LoVo (cell line): Measurements from ENCODE around the gene MORF4L1.
"Not testable (repeated sequence)": the region's sequence is repeated elsewhere in the genome, so short reads cannot be mapped to it uniquely, and the experiment has no call there.

Experiments used
- DNase-seq: peaks from one replicate; pipeline ENCODE4 v3.0.0-alpha.2; 2016; ENCODE audit warnings: low spot score

MORF4L1 gene

GRCh38 chr15:78927077-78927790 lies 54.5 kb downstream of the MORF4L1 start:
- no peak for DNase-seq

GRCh38 chr15:78928176-78928575 lies 55.5 kb downstream of the MORF4L1 start:
- not testable (repeated sequence) for DNase-seq

GRCh38 chr15:78928616-78929093 lies 56.0 kb downstream of the MORF4L1 start:
- no peak for DNase-seq

- DNase-seq: no peak
These were observed 57.0 kb downstream of the MORF4L1 start for GRCh38 chr15:78929536-78930264.

GRCh38 chr15:78930577-78931388 lies 58.1 kb downstream of the MORF4L1 start:
- DNase-seq: peak; percentile 67

GRCh38 chr15:78931439-78932257 lies 59.0 kb downstream of the MORF4L1 start:
- no peak for DNase-seq

- DNase-seq: no peak
These were observed 59.6 kb downstream of the MORF4L1 start for GRCh38 chr15:78932258-78932808.

- no peak for DNase-seq
These were observed 60.6 kb downstream of the MORF4L1 start for GRCh38 chr15:78933187-78933822.

GRCh38 chr15:78933823-78934654 lies 61.3 kb downstream of the MORF4L1 start:
- DNase-seq: no peak

- no peak for DNase-seq
These were observed 61.9 kb downstream of the MORF4L1 start for GRCh38 chr15:78934655-78935023.

GRCh38 chr15:78937132-78937739 lies 64.5 kb downstream of the MORF4L1 start:
- no peak for DNase-seq

GRCh38 chr15:78938658-78939488 lies 66.2 kb downstream of the MORF4L1 start:
- DNase-seq: no peak

GRCh38 chr15:78942741-78943140 lies 70.1 kb downstream of the MORF4L1 start:
- DNase-seq: no peak

GRCh38 chr15:78943692-78944091 lies 71.0 kb downstream of the MORF4L1 start:
- DNase-seq: no peak

GRCh38 chr15:78944202-78944625 lies 71.5 kb downstream of the MORF4L1 start:
- no peak for DNase-seq

GRCh38 chr15:78944669-78945407 lies 72.1 kb downstream of the MORF4L1 start, which contains the start of gene CTSH:
TSS of gene CTSH (minus strand) at chr15:78945046. CDS start at chr15:78944981, 65 bp downstream.
- peak; percentile 93 for DNase-seq

GRCh38 chr15:78946493-78946892 lies 73.8 kb downstream of the MORF4L1 start:
- no peak for DNase-seq

GRCh38 chr15:78947506-78947905 lies 74.8 kb downstream of the MORF4L1 start:
- DNase-seq: no peak
